Fibroblast of skin of scalp (primary cell): ENCODE data around the gene LIN54.
A peak's percentile ranks its signal among the peaks of the same experiment; 100 is the strongest.
"Not testable (repeated sequence)": the region's sequence is repeated elsewhere in the genome, so short reads cannot be mapped to it uniquely, and the experiment has no call there.

Experiments
- DNase-seq: peaks from one replicate; pipeline ENCODE4 v3.0.0-alpha.2; 2013

LIN54 gene

DNA sequence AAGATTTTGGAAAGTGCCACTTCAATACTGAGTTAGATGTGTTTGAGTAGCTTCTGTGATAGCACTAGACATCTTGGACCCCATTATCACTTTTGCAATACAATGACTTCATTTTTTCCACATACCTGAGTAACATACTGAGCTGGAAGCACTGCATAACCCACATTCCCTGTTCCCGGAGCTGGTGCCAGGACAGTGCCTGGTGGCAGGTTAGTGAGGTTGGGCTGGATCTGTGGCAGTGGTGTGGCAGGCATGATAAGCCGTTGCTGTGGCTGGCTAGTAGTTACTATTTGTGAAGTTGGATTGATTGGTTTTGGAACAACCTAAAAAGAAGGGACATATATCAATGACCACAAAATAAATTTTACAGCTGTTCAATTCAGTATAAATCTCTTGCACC lies 71.2 kb downstream of the LIN54 start:
- DNase-seq, result no peak

DNA sequence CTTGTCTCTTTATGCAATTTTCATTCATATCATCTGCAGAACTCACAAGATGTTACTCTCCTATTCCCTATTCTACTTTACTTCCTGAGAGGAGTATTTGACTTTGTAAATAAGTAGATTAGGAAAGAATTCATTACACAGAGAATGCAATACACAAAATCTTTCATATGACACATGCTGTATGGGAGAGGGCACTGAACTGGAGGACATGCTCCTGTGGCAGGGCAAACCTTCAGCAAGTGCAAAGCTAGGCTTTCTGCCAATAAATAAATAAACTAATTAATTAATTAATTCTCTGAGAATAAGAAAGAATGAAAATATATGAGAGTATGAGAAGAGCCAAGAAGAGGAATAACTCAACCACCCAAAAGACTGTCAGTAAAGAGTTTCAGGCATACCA lies 76.2 kb downstream of the LIN54 start:
- no peak for DNase-seq

DNA sequence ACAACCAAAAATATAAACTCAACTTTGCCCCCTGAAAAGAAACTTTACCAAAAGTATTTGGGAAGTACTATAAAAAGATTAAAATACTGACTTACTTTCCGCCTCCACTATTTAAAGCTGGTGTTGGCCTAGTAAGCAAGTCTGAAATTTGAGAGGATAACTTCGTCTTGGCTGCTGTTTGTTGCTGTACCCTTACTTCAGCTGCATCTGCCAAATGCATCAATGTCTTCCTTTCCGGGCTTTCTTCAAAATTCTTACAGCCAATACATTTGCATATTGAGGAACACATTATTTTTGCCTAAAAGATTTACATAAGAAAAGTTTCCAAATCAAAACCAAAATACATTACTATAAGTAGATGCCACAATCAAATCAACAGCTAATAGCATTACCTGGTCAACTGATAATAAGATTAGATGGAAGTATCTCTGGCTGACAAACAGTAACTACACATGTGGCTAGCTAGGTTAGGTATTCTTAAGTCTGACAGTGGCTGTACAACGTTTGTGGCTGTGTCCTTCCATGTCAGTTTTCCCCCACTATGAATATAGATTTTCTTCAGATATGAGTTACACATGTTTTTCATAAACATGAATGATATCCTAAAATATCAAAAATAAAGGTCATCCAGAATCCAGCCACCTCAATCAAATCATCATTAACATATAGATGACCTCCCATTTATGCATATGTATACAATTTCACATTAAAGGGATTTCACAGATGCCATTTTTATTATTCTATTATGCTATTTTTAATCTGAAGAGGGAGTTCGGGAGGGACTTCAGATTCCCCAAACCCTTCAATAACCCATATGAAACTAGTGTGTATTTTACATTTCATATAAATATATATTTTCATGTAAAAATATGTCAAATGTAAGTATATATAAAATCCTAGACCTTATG lies 79.5 kb downstream of the LIN54 start:
- no peak for DNase-seq

DNA sequence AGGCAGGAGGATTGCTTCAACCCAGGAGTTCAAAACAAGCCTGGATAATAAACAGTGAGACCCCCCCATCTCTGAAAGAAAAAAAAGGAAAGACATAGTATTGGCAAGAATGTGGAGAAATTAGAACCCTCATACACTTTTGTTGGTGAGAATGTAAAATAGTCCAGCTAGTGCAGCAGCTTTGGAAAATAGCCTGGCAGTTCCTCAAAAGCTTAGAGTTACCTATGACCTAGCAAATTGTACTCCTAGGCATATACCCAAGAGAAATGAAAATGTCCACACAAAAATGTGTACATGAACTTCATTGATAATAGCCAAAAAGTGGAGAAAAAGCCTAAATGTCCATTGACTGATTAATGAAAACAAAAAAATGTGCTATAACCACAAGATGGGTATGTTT lies 88.8 kb downstream of the LIN54 start:
- no peak for DNase-seq

DNA sequence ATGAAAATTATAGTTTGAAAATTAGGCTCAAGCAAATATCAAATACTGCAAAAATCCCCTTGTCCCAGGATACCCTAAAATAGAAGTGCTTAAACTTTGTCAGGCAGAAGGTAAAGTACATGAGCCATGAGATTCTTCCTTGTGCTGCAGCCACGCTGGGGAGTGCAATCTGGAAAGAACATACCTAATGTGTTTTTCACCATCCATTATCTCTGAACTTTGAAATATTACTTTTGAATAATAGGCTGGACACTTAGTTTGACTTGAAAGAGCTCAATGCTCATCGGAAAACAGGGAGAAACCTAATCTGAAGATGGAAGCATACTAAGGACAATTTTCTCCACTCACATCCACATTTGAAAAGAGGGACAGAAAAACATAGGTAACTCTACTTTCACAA lies 91.2 kb downstream of the LIN54 start:
- DNase-seq, result no peak

DNA sequence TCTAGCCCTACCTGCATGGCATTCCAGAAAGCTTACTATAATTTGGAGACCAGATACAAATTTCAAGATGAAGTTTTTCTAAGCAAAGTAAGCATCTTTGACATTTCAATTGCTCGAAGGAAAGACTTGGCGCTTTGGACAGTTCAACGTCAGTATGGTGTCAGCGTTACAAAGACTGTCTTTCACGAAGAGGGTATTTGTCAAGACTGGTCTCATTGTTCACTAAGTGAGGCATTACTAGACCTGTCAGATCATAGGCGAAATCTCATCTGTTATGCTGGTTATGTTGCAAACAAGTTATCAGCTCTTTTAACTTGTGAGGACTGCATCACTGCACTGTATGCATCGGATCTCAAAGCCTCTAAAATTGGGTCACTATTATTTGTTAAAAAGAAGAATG lies 92.5 kb downstream of the LIN54 start:
- no peak for DNase-seq

DNA sequence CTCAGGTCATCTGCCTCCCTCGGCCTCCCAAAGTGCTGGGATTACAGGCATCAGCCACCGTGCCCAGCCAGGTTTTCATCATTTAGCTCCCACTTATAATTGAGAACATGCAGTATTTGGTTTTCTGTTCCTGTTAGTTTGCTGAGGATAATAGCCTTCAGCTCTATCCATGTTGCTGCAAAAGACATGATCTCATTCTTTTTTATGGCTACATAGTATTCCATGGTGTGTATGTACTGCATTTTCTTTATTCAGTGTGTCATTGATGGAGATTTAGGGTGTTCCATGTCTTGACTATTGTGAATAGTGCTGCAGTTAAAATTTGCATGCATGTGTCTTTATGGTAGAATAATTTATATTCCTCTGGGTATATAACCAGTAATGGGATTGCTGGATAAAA lies 96.7 kb downstream of the LIN54 start:
- not testable (repeated sequence) for DNase-seq

DNA sequence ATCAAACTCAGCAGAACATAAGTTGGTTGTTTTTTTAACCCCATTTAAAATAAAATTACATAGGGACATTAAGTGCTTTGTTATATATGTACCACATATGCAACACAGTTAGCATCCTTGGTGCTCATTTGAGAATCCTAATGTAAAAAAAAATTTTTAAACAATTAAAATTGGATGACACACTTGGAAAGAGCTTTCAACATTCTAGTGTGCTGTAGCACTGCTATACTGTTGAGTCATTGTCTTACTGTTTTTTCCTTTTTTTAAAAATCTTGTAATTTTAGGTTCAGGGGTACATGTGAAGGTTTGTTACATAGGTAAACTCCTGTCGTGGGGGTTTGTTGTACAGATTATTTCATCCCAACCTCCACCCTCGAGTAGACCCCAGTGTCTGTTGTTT lies 97.3 kb downstream of the LIN54 start:
- no peak for DNase-seq

DNA sequence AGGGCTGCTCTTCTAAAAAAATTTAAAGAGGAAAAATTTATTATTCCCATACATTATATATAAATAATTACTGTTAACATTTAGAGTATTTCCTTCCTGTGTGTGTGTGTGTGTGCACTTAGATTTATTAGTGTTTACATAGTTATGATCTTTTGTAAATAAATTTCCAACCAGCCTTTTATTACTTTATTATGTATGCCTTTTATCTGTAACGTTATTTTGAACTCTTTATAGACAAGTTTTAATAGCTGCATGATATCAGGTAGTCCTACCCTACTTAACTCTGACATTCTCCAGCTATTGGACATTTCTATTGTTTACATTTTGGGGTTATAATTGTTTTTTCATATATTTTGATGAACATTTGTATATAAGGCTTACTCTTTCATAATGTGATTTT lies 101.3 kb downstream of the LIN54 start:
- DNase-seq, result no peak

DNA sequence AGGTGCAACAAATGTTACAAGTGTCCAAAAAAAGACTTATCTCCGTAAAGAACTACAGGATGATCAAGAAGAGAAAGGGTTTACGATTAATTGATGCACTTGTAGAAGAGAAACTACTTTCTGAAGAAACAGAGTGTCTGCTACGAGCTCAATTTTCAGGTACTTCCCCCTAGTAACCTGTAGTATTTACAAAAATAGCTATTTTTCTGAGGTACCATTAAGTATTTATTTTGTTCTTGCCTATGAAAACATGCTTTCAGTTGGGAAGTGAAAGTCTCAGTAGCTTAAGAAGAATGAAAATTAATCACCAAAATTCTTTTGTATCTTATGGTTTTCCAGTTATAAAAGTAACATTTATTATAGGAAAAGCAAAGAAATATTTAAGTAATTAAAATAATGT lies 104.2 kb downstream of the LIN54 start:
- no peak for DNase-seq

DNA sequence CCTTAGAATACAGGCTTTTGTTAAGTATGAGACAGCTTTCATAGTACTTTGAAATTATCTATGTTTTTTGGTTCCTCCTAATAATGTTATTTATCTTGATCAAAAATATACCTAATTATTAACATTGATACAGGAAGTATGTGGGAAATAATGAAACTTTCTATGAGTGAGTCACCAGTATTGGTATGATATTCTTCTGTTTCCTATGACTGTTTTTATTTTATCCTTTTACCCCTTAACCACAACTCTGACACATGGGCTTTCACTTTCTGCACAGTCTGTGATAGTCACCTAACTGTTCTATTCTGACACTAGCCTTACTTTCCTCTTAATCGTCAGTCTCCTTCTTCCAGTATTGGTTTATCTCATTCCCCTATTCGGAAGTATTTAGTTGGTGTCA lies 105.4 kb downstream of the LIN54 start:
- DNase-seq, result peak; percentile 32

DNA sequence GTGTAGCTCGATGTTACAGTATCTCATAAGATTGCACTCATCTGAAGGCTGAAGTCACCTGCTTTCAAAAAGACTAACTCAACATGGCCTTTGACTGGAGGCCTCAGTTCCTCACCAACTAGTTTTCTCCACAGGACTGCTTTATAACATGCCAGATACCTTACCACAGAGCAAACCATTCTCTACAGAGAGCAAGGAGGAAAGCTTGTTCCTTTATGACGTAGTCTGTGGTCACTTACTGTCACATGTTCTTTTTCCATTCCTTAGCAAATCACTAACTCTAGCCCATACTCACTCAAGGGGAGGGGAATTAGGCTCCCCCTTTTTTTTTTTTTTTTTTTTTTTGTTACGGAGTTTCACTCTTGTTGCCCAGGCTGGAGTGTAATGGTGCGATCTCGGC lies 106.9 kb downstream of the LIN54 start:
- DNase-seq, result no peak

DNA sequence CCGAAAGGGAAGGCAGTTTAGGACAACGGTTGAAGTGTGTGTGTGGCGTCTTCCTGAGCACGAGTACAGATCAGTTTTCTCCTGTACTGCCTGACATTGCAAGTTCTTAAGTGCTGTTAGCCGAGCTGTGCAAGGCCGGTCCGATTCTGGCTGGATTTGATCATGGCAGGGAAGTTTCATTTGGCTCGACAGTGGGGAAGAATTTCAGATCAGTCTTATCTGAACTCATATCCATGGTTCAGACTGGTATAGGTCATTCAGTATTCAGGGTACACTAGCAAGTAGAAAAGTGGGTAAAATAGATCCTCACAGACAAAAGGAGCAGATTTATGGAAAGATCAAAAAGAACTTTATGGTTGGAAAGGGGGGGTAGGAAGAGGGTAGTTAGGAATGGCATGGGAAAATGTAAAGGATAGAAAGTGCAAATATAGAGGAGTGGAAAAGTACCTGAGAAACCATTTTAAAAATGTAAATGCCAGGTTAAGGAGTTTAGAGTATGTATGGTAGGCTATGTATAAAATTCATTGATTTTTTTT lies 109.4 kb downstream of the LIN54 start:
- no peak for DNase-seq

DNA sequence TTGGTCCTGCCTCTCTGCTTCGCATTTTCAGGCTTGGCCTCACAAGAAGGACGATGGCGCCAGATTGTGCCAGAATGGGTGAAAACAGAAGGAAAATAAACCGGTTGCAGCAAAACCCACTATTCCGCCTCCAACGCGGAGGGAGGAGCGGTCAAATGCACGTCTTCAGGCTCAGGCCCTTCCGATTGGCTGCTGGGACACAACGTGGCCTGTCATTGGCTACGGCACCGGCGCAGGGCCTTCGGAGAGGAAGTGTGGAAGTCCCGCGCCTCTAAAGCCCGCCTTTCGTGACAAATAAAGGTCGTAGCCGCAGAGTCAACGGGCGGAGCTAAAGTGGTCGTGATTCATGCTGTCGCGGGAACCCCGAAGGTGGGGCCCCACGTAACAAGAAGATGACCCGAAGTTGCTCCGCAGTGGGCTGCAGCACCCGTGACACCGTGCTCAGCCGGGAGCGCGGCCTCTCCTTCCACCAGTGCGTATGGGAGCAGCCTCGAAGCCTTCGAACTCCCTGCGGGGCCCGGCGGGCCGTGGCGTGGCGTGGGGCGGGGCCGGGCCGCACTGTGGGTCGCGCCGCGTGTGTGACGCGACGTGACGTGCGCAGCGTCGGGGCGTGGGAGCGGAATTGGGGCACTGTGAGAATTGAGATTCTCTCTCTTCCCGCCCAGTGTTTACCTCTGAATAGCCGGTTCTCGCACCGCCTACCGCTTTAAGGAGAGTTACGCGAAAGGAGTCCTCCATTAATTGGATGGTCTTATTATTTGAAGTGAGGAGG lies 110.0 kb downstream of the LIN54 start, which contains the start of gene THAP9:
THAP9 (plus strand) TSS at position 325 of the 772 bp plus-strand sequence; CDS start at position 393, 68 bp downstream.
- peak; percentile 100 for DNase-seq

DNA sequence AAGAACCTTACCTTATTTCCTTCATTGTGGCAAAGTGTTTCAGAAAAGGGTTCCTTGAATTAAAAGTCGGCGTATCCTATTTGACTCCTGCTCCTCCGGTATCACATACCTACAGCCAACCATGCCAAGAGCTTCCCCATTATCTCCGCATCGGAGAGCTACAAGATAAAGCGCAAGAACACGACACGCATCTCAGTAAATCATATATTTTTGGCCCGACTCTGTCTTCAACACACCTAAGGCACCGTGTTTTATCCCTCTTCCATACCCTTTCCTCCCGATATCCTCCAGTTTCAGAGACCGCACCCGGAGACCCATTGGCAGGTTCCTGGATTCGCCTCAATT lies 110.6 kb downstream of the LIN54 start:
- DNase-seq, result no peak

DNA sequence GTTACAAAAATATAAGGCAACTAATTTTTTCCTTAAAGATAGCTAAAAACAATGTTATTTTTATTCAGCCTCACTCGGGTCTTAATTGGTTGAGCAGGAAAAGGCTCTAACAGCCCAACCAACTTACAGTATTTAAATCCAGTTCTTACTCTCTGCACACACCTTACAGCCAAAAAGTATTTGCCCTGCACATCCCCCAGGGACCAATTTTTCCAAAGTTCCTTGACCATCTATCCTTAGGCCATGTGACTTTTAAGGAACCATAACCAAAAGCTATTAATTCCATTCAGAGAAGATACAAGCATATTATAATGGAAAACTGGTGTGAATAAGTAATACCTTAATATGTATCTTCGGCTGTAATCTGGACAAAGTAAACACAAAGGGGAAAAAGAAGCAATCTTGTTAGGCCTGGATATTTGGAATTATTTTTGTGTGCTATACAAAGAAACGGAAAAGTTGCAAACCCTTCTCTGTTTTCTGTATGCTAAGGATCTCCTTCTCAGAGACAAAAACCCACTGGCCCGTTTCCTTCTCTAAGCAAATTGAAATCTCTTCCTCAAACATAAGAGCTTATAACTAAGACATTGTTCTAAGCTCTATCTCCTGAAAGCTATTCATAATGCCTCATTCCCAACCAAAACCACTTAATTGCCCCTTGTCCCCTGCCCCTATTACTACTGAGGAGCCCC lies 111.1 kb downstream of the LIN54 start:
- no peak for DNase-seq

DNA sequence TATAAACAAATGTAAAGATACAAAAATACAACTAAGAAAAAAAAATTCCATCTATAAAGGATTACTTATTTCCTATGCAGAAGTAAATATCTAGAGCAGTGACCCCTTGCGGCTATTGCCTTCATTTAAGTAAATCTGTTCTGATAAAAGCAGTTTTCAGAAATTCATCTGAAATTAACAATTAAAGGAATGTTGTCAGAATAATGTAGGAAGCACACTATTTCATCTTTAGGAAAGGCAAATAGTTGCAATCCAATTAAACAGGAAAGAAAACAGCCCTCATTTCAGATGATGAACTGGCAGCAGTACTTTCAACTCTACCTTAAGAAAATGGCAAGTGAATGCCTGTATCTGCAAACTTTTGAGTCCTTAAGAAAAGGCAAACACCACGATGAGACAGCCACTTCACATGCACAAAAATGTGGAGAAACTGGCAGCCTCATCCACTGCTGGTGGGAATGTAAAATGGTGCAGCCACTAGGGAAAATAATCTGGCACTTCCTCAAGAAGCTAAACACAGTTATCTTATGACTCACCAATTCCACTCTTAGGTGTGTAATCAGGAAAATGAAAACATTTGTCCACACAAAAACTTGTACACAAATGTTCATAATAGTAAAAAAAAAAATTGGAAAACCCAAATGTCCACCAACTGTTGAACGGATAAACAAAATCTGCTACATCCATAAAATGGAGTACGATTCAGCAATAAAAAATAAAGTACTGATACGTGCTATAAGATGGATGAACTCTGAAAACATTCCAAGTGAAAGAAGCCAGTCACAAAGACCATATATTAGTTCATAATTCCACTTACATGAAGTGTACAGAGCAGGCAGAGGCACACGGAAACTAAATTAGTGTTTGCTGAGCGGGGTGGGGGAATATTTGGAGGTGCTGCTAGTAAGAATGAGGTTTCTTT lies 112.0 kb downstream of the LIN54 start:
- peak; percentile 89 for DNase-seq

DNA sequence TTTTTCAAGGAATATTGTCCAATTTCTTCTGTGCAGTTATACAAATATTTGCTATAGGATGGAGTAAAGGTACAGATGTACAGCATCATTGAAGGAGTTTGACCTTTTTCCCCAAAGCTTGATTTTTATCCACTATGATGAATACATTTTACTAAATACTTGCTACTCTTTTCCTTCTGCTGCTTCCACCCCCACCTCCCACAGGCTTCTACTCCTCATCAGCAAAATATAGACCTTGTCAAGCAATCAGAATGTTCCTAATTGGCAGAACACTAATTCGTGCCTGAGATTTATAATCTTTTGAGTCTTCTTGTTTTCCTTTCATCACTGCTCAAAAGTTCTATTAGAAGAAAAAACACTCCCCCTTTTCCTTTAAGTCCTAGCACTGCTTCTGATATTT lies 113.9 kb downstream of the LIN54 start:
- no peak for DNase-seq

DNA sequence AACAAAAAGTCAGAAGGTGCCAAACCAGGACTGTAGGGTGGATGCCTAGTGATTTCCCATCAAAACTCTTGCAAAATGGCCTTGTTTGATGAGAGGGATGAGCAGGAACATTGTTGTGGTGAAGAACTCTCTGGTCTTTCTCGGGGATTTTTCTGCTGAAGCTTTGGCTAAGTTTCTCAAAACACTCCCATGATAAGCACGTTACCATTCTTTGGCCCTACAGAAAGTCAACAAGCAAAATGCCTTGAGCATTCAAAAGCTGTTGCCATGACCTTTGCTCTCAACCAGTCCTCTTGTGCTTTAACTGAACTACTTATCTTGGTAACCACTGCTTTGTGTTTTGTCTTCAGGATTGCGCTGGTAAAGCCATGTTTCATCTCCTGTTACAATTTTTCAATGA lies 116.7 kb downstream of the LIN54 start:
- peak; percentile 18 for DNase-seq

DNA sequence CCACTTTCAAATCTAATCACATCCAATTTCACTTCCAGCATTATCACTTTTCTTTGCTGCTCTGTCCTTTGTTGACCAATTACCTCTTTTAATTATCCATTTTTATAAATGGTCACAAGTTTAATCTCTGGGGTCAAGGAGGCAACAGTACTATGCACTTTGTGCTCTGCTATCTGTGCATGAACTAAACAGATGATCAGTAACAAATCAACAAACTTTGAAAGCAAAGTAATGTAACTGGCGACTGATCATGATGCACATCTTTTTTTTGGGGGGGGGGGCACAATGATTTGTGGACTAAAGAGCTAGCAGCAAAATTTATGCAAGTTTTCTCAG lies 118.2 kb downstream of the LIN54 start:
- no peak for DNase-seq

DNA sequence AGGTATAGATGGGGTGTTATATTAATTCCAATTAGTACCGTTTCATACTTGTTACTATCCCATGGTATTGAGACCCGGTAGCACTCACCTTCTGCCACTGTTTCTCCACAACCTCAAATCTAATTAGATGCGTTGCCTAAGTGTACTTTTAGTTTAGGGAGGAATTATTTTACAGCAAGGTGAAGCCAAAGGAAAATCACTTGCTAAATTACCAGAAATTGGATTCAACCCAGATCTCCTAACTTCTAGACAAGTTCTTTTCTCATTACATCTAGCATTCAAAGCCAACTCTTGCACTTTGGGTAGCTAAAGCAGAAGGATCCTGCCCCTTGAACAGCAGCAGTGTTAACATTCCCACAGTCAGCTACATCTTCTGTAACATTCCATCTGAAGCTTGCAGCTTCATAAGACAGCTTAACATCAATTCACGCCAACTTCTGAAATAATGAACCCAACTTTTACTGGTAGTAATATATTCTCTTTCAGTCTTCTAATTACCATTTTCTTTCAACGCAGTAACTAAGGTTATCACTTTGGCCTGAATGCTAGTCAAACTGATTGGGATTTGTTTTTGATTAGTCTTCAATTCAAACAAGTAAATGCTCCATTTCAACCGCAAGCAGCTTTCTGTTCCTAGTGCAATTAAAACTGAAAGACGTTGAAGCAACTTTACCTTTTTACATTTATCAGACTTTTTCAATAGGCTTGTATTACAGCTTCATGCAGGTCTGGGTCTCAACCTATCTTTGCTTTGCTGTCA lies 118.7 kb downstream of the LIN54 start:
- DNase-seq, result peak; percentile 23
